IPS DF 19.7 (cell line): Measurements from ENCODE around the gene GNA15.

ENCODE experiments used
- DNase-seq: peaks from one replicate; pipeline ENCODE4 v3.0.0-alpha.2; 2013; ENCODE audit warnings: low read depth, low spot score

GNA15 gene

GRCh38 chr19:3106509-3107141, 29.2 kb upstream of the GNA15 start:
- DNase-seq = no peak

DNA sequence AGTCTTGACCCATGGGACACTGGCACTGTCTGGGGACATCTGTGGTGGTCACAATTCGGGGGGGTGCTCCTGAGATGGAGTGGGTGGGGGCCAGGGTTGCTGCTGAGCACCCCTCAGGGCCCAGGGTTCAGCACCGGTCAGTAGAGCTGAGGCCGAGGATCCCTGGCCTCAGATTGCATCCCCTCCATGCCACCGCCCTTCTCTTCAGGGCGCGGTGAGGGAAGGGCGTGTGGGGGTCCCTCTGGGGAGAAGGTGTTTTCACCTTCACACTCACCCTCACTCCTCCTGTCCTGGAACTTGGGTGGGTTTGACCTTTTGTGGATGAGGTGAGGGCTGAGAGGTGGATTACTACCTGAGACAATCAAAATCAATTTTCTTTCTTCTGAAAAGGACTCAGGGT, 28.2 kb upstream of the GNA15 start:
- DNase-seq = no peak

- no peak for DNase-seq
These were observed 27.1 kb upstream of the GNA15 start for GRCh38 chr19:3108775-3109174.

GRCh38 chr19:3109491-3109890, 26.3 kb upstream of the GNA15 start:
- no peak for DNase-seq

DNA sequence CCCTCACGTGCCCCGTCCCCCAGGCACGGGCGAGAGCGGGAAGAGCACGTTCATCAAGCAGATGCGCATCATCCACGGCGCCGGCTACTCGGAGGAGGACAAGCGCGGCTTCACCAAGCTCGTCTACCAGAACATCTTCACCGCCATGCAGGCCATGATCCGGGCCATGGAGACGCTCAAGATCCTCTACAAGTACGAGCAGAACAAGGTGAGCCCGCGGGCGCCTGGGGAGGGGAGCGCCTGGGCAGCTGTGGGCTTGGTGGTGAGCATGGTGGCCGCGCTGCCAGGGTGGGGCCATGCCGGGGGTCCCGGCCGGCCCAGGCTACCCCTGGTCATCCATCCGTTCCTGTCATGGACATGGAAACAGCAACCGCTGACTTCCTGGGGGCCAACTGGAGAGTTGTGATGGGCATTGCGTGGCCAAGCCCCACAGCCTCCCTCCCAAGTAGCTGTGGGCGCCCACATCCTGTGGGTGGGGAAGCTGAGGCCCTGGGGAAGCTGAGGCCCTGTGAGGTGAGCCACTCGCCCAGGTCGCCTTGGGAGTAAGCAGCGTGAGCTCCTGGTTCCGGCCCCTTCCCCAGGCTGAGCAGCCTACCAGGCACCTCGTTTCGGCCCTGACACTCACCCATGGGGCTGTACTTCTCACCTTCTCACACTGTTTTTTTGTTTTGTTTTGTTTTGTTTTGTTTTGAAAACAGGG, 25.6 kb upstream of the GNA15 start:
- no peak for DNase-seq

- no peak for DNase-seq
These were observed 24.1 kb upstream of the GNA15 start for GRCh38 chr19:3111586-3112247.

- no peak for DNase-seq
These were observed 23.3 kb upstream of the GNA15 start for GRCh38 chr19:3112375-3113099.

- no peak for DNase-seq
These were observed 22.5 kb upstream of the GNA15 start for GRCh38 chr19:3113100-3114017.

- DNase-seq = no peak
These were observed 21.7 kb upstream of the GNA15 start for GRCh38 chr19:3114018-3114726.

DNA sequence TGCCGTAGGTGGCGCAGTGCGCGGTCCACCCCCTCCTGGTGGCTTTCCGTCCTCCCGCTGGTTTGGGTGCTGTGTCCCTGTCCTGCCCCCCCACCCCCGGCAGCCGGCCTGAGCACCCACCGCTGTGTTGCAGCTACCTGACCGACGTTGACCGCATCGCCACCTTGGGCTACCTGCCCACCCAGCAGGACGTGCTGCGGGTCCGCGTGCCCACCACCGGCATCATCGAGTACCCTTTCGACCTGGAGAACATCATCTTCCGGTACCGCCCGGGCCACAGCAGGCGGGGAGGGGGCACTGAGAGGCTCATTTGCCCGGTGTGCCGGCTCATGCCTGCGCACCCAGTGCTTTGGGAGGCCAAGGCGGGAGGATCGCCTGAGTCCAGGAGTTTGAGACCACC, 21.0 kb upstream of the GNA15 start:
- no peak for DNase-seq

DNA sequence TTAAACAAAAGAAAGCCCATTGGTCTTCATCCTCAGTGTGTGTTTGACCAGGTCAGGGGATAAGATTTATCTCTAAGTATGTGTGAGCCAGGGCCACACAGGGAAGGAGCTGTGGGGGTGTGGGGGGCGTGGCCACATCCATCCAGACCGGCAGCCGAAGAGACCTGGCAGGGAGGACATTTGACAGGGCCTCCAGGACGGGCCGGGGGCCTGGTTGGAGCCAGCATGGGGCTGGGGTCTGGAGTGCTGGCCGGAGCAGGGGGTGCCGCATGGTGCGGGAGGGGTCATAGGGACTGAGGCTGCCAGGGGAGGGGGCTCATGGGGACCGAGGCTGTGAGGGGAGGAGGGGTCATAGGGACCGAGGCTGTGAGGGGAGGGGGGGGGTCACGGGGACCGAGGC, 20.4 kb upstream of the GNA15 start:
- no peak for DNase-seq

GRCh38 chr19:3115916-3116602, 19.8 kb upstream of the GNA15 start:
- no peak for DNase-seq

DNA sequence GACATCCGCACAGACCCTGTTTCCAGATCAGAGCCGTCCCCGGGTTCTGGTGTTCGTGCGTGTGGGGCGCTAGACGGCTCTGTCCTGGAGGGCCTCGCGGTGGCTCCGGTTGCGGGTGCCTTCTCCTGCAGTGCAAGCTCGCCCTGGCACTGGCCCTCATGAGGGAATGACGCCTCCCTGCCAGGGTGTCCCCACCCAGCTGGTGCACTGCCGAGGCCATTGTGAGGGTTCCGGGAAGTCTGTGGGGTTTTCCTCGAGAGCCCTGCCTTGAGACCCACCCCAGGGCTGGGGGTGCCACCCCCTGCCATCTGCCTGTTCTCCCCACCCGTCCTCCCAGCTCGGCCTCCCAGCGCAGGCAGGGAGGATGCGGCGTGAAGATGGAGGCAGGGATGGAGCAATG, 19.2 kb upstream of the GNA15 start:
- no peak for DNase-seq

DNA sequence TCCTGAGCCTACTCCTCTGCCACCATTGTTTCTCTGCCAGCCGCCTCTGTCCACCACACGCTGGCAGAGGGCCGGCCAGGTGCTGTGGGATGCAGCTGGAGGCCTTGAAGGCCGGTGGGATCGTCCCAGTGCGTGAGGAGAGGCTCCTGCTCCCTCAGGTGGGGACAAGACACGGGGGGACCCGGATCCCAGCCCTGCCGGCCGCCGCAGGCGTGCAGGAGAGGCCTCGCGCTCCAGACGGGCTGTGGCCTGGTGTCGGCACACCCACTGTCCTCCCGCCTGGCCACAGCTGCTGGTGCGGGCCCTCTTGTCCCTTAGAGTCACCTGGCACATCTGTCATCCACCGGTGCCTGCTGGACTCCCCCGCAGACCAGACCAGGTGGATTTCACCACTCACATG, 18.1 kb upstream of the GNA15 start:
- DNase-seq = no peak

DNA sequence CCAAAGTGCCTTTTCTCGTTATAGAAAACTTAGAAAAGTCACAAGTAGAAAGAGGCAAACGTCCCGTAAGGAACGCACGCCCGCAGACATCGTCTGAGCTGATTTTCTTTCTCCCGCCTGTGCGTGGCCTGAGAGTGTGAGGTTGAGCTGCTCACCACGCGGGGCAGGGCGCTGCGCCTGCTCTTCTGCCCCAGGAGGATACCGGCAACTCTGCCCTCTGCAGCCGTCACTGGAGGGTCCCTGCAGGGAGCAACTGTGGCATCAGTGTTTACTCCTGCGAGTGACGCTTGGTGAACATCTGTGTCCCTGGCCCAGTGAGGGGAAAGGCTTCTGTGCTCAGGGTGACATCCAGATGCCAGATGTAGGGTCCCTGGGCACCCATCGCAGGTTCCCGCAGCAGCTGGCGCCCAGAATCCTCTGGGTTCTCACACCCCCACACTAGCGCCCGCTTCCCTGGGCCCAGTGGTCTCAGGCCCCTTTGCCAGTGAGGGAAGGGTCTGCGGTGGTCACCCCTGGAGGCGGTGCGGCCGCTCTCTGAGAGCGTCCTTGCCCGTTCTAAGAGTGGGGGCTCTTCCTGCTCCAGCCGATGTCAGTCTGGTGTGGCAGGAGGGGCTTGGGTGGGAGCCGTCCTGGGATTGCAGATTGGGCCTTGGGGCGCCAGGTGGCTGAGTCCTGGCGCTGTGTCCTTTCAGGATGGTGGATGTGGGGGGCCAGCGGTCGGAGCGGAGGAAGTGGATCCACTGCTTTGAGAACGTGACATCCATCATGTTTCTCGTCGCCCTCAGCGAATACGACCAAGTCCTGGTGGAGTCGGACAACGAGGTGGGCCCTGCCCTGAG, 17.4 kb upstream of the GNA15 start:
- no peak for DNase-seq

DNA sequence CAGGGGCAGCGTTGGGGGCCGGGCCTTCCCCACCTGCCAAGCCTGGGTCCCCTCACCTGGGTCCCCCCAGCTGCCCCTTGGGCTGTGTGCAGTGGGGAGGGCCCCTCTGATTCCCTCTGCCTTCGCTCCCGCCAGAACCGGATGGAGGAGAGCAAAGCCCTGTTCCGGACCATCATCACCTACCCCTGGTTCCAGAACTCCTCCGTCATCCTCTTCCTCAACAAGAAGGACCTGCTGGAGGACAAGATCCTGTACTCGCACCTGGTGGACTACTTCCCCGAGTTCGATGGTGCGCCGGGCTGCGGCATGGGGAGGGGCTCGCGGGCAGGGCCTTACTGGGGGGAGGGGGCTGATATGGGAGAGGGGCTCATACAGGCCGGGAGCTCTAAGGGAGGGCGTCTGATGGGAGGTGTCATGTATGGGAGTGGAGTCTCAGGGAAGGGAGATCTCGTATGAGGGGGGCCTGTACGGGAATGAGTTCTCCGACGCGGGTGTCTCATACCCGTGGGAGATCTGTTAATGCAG, 16.7 kb upstream of the GNA15 start:
- DNase-seq = no peak

DNA sequence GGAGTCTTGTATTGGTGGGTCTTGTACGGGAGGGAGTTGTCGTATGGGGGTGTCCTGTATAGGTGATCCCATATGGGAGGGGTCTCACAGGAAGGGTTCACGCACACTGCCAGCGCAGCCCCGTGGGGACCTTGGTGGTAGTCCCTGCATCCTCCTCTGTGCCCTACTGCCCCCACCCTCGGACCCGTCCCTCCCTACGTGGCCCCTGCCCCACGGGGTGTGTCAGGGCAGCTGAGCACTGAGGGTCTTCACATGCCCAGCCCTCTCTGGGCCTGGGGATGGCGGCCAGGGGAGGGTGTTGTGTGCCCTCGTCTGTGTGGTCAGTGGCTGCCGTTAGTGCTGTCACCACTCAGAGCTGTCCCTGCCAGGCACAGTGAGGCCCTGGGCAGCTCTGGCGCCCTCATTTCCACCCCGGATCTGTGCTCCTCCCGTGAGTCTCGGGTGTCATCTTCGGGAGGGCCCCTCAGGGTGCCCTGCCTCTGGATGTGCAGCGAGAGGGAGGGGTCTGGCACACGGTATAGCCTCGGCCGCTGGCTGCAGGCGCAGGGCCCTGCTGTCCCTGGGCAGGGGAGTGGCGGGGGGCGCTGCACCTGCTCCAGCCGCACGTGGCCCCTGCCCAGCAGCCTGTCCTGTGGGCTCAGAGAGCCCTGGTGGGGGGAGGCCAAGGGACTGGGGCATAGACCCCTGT, 16.0 kb upstream of the GNA15 start:
- no peak for DNase-seq

DNA sequence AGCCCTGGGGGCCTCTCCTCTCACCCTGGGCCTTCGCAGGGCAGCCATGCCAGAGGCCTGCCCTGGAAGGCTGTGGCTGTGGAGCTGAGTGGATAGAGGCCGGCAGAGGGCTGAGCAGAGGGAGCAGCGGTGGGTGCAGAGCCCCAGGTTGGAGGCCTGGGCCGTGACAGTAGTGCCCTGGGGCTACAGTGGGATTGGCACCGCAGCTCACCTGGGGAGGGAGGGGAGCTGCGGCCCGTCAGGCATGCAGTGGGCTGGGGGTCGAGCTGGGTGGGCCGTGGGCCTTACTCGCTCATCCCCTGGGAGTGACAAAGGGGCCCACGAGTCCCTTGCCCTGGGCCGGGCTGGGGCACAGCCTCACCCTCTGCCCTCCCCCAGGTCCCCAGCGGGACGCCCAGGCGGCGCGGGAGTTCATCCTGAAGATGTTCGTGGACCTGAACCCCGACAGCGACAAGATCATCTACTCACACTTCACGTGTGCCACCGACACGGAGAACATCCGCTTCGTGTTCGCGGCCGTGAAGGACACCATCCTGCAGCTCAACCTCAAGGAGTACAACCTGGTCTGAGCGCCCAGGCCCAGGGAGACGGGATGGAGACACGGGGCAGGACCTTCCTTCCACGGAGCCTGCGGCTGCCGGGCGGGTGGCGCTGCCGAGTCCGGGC, 15.1 kb upstream of the GNA15 start:
- no peak for DNase-seq
